Measurements from ENCODE around the gene PIK3R5.

The PIK3R5 gene

GRCh38 chr17:8965394-8966168 lies at the start of gene PIK3R5:
Gene PIK3R5 (minus strand): TSS chr17:8965707. CDS start chr17:8911494, 54,213 bp downstream.
- in situ Hi-C loops (cut with MboI; ENCODE audit: low sequenced_read_pairs, unreplicated experiment), result no loop called here
- TF ChIP-seq CTCF (IDR thresholded peaks at IDR 0.05; ENCODE audit: borderline replicate concordance, control extremely low read depth, extremely low read depth, insufficient read depth, missing control alignments), result no peak

GRCh38 chr17:9011001-9011400 lies 45.5 kb upstream of the PIK3R5 start:
- no peak for DNase-seq (ENCODE audit: low spot score)
- in situ Hi-C loops (cut with MboI; ENCODE audit: low sequenced_read_pairs, unreplicated experiment), result loop anchor here (25.0 kb wide), 1 partner anchor 526 kb away; no protein-coding TSS in a partner anchor
- TF ChIP-seq CTCF (IDR thresholded peaks at IDR 0.05; ENCODE audit: borderline replicate concordance, control extremely low read depth, extremely low read depth, insufficient read depth, missing control alignments), result no peak

More at GRCh38 chr17:8965394-8966168, at the start of gene PIK3R5:
- DNase-seq (ENCODE audit: low spot score), result peak; percentile 95

GRCh38 chr17:9009737-9010136 lies 44.2 kb upstream of the PIK3R5 start:
- TF ChIP-seq CTCF (IDR thresholded peaks at IDR 0.05; ENCODE audit: borderline replicate concordance, control extremely low read depth, extremely low read depth, insufficient read depth, missing control alignments), result no peak
- no peak for DNase-seq (ENCODE audit: low spot score)
- in situ Hi-C loops (cut with MboI; ENCODE audit: low sequenced_read_pairs, unreplicated experiment), result loop anchor here (25.0 kb wide), 1 partner anchor 528 kb away; no protein-coding TSS in a partner anchor

GRCh38 chr17:9009096-9009495 lies 43.6 kb upstream of the PIK3R5 start:
- in situ Hi-C loops (cut with MboI; ENCODE audit: low sequenced_read_pairs, unreplicated experiment), result loop anchor here (25.0 kb wide), 1 partner anchor 528 kb away; no protein-coding TSS in a partner anchor
- no peak for DNase-seq (ENCODE audit: low spot score)
- TF ChIP-seq CTCF (IDR thresholded peaks at IDR 0.05; ENCODE audit: borderline replicate concordance, control extremely low read depth, extremely low read depth, insufficient read depth, missing control alignments), result no peak

- TF ChIP-seq CTCF (IDR thresholded peaks at IDR 0.05; ENCODE audit: borderline replicate concordance, control extremely low read depth, extremely low read depth, insufficient read depth, missing control alignments), result no peak
- DNase-seq (ENCODE audit: low spot score), result no peak
- in situ Hi-C loops (cut with MboI; ENCODE audit: low sequenced_read_pairs, unreplicated experiment), result loop anchor here (25.0 kb wide), 1 partner anchor 530 kb away; no protein-coding TSS in a partner anchor
Measured at GRCh38 chr17:9007052-9007714, 41.7 kb upstream of the PIK3R5 start.

GRCh38 chr17:9006175-9006767 lies 40.8 kb upstream of the PIK3R5 start:
- no peak for DNase-seq (ENCODE audit: low spot score)
- TF ChIP-seq CTCF (IDR thresholded peaks at IDR 0.05; ENCODE audit: borderline replicate concordance, control extremely low read depth, extremely low read depth, insufficient read depth, missing control alignments), result no peak
- in situ Hi-C loops (cut with MboI; ENCODE audit: low sequenced_read_pairs, unreplicated experiment), result loop anchor here (25.0 kb wide), 1 partner anchor 531 kb away; no protein-coding TSS in a partner anchor
